ENCODE measurements around the gene IRF2BP2. TPM values are rescaled to one million over a fixed set of nuclear protein-coding genes. Genes with fewer than 3 reads are reported as not detected.

IRF2BP2 gene
- total and polyA plus RNA-seq, 2 of the 13 experiments (the other 11 are each of a cell fraction or from before 2014, with no cell fraction given) = 140 to 147 TPM

DNA sequence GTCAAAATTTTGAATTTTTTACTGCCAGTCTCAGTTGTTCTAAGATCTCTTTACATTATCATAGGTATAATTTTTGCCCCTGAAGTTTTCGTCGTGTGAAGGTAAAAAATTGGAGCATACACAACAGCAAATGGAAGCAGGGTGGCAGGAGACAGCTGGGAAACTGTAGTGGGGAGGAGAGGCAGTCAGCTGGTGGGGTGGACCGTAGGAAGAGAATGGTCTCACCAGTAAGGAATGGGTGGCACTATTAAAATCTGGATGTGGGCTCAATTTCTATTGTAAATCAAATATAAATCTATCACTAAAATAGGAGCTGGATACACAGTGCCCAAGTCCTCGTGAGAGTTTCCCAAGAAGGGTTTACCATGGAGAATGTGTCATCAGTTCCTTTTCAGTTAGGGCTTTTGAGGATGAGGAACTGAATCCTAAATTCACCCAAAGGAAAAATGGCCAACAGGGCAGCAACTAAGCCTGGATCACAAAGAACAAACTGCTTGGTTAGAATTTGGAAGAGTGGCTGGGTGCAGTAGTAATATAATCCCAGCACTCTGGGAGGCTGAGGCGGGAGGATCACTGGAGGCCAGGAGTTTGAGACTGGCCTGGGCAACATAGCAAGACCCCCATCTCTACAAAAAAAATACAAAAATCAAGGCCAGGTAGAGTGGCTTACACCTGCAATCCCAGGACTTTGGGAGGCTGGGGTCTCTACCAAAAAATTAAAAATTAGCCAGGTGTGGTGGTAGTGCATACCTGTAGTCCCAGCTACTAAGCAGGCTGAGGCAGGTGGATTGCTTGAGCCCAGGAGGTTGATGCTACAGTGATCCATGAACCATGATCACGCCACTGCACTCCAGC, 10.5 kb upstream of the IRF2BP2 start (continued):
- TF ChIP-seq USF2 (IDR thresholded peaks at IDR 0.05; ENCODE audit: low read depth, low read length) (no peak), USF2 (CRISPR knock-in tag; IDR thresholded peaks at IDR 0.05; ENCODE audit: borderline replicate concordance) (no peak), ZNF839 (CRISPR knock-in tag; IDR thresholded peaks at IDR 0.05; ENCODE audit: borderline replicate concordance) (no peak), AGO2 (optimal IDR thresholded peaks at IDR 0.05; ENCODE audit: low read depth, low read length) (no peak), KDM1A (CRISPR knock-in tag; IDR thresholded peaks at IDR 0.05) (peak; percentile 76), DBP (CRISPR knock-in tag; IDR thresholded peaks at IDR 0.05; ENCODE audit: not compliant biosample characterization) (no peak), SALL2 (CRISPR knock-in tag; IDR thresholded peaks at IDR 0.05) (0 out of 2 replicates have a peak, but pooled peaks have one; percentile 43), CHD4 (IDR thresholded peaks at IDR 0.05; ENCODE audit: borderline replicate concordance, low read length) (peak; percentile 96; the same call in 1 of the 2 replicates), MAFF (IDR thresholded peaks at IDR 0.05; ENCODE audit: low read depth, low read length) (no peak), ZNF20 (CRISPR knock-in tag; IDR thresholded peaks at IDR 0.05) (no peak), ZNF572 (CRISPR knock-in tag; IDR thresholded peaks at IDR 0.05) (no peak), TCF7 (IDR thresholded peaks at IDR 0.05; ENCODE audit: low read depth) (no peak), RXRA (CRISPR knock-in tag; IDR thresholded peaks at IDR 0.05) (peak; percentile 55; the same call in 1 of the 2 replicates), ZBTB37 (CRISPR knock-in tag; IDR thresholded peaks at IDR 0.05) (no peak), ETV6 (CRISPR knock-in tag; conservative IDR thresholded peaks at IDR 0.05) (no peak), PAWR (CRISPR knock-in tag; IDR thresholded peaks at IDR 0.05; ENCODE audit: borderline replicate concordance) (no peak), RELA (CRISPR knock-in tag; IDR thresholded peaks at IDR 0.05) (no peak), ZEB1 (IDR thresholded peaks at IDR 0.05; ENCODE audit: insufficient replicate concordance, low read depth) (peak; percentile 96), REXO4 (CRISPR knock-in tag; IDR thresholded peaks at IDR 0.05; ENCODE audit: borderline replicate concordance) (no peak)
- TF ChIP-seq, protein P1, sequence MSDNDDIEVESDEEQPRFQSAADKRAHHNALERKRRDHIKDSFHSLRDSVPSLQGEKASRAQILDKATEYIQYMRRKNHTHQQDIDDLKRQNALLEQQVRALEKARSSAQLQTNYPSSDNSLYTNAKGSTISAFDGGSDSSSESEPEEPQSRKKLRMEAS (IDR thresholded peaks at IDR 0.05) = no peak; the same call in 1 of the 2 replicates
- TF ChIP-seq, protein P2, sequence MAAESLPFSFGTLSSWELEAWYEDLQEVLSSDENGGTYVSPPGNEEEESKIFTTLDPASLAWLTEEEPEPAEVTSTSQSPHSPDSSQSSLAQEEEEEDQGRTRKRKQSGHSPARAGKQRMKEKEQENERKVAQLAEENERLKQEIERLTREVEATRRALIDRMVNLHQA (CRISPR knock-in tag; IDR thresholded peaks at IDR 0.05) = no peak
- TF ChIP-seq, protein P3, sequence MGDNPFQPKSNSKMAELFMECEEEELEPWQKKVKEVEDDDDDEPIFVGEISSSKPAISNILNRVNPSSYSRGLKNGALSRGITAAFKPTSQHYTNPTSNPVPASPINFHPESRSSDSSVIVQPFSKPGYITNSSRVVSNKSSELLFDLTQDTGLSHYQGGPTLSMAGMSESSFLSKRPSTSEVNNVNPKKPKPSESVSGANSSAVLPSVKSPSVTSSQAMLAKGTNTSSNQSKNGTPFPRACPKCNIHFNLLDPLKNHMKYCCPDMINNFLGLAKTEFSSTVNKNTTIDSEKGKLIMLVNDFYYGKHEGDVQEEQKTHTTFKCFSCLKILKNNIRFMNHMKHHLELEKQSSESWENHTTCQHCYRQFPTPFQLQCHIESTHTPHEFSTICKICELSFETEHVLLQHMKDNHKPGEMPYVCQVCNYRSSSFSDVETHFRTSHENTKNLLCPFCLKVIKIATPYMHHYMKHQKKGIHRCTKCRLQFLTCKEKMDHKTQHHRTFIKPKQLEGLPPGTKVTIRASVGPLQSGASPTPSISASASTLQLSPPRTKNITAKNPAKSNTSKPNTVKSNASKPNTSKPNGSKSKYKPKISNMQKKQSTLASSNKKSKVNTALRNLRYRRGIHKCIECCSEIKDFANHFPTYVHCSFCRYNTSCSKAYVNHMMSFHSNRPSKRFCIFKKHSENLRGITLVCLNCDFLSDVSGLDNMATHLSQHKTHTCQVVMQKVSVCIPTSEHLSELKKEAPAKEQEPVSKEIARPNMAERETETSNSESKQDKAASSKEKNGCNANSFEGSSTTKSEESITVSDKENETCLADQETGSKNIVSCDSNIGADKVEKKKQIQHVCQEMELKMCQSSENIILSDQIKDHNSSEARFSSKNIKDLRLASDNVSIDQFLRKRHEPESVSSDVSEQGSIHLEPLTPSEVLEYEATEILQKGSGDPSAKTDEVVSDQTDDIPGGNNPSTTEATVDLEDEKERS (CRISPR knock-in tag; IDR thresholded peaks at IDR 0.05) = peak; percentile 76; the same call in 1 of the 2 replicates

Measured in HepG2 (cell line).